ENCODE measurements around the gene GLT8D2. TPM values are rescaled to one million over a fixed set of nuclear protein-coding genes. Genes with fewer than 3 reads are reported as not detected.
A peak's percentile ranks its signal among the peaks of the same experiment; 100 is the strongest.

GLT8D2 gene
- polyA plus RNA-seq, 1 of the 3 experiments (the other 2 are of a cell fraction), result 50.0 TPM

GRCh38 chr12:104057771-104058197 lies 7.8 kb upstream of the GLT8D2 start:
- Histone ChIP-seq H3K4me1 (ENCODE audit: control insufficient read depth in 1 of 2, insufficient read depth in 2 of 2, low read depth in 1 of 2, low read length in 1 of 2) (peaks cover 0 to 24% of the 10 kb centered on the region in 2 experiments; a peak in 2 of 4 replicates), H3K9me3 (no peaks in the 10 kb centered on the region), H3K79me2 (ENCODE audit: insufficient read depth) (no peaks in the 10 kb centered on the region; the same call in 1 of the 2 replicates), H3K27ac (ENCODE audit: low read depth in 2 of 2, low read length in 1 of 2) (no peak overlapping the region), H3K4me2 (no peak overlapping the region), H4K20me1 (ENCODE audit: insufficient read depth) (no peaks in the 10 kb centered on the region), H3K9me2 (no peaks in the 10 kb centered on the region), H3K4me3 (ENCODE audit: low read depth in 2 of 2, low read length in 1 of 2) (no peak overlapping the region), H3F3A (replicated peaks; ENCODE audit: insufficient read depth) (no peaks in the 10 kb centered on the region), H2AFZ (ENCODE audit: low read depth) (no peak overlapping the region), H3K9ac (no peak overlapping the region), H3K27me3 (ENCODE audit: insufficient read depth) (no peaks in the 10 kb centered on the region), H3K36me3 (replicated peaks in 1 of 2; ENCODE audit: control insufficient read depth in 1 of 2, insufficient read depth in 2 of 2, low read length in 1 of 2) (no peaks in the 10 kb centered on the region)
- TF ChIP-seq GATA2 (CRISPR knock-in tag; IDR thresholded peaks at IDR 0.05) (no peak), SMC3 (IDR thresholded peaks at IDR 0.05; ENCODE audit: low read depth, low read length) (peak; percentile 47), MEF2A (IDR thresholded peaks at IDR 0.05; ENCODE audit: borderline replicate concordance, low read depth) (no peak), CTCF (IDR thresholded peaks at IDR 0.05) (peak; percentile 72), ZBTB33 (IDR thresholded peaks at IDR 0.05; ENCODE audit: borderline replicate concordance, low read depth) (no peak), RAD21 (IDR thresholded peaks at IDR 0.05; ENCODE audit: low read length) (peak; percentile 70), FOSL2 (IDR thresholded peaks at IDR 0.05; ENCODE audit: borderline replicate concordance, low read depth) (no peak), MXI1 (IDR thresholded peaks at IDR 0.05; ENCODE audit: low read depth, low read length) (no peak)
- TF ChIP-seq, protein P1, sequence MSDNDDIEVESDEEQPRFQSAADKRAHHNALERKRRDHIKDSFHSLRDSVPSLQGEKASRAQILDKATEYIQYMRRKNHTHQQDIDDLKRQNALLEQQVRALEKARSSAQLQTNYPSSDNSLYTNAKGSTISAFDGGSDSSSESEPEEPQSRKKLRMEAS (IDR thresholded peaks at IDR 0.05; ENCODE audit: low read depth), result no peak
- ChIA-PET POLR2A (no interaction called here), CTCF (interaction anchor here (0.6 to 2.7 kb wide), 4 partner anchors 51 to 571 kb away, joined by 3 to 11 read pairs (median 4); no protein-coding TSS in a partner anchor)
- WGBS (ENCODE audit: low lambda C conversion rate), result 5% methylated on average over 1 of the region's 1 CpG
- peak; percentile 40 for DNase-seq

DNA sequence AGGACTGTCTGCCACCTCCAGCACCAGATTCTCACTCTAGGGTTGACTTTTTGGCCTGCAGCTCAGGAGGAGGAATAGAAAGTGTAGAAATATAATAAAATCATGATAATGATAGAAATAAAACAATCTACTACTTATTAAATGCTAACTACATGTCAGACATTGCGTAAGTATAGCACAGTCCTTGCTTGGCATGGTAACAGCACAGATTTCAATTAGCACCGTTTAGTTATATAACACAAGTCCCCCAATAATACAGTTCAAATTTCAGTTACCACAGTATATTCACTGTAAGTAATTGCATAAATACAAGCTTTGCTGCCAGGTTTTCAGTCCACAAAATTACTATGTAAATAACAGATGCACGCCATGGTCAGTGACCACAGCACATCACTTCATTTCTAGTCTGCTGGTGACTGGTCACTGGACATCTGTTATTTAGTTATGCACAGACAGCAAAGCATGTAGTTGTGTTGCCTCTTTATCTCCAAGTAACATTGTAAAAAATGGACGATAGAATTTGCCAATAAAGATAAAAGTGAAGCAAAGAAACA lies 6.5 kb upstream of the GLT8D2 start:
- Histone ChIP-seq H3K27me3 (ENCODE audit: insufficient read depth) (no peaks in the 10 kb centered on the region), H3K9me3 (no peaks in the 10 kb centered on the region), H3K36me3 (replicated peaks in 1 of 2; ENCODE audit: control insufficient read depth in 1 of 2, insufficient read depth in 2 of 2, low read length in 1 of 2) (no peaks in the 10 kb centered on the region), H2AFZ (ENCODE audit: low read depth) (no peak overlapping the region), H3K9me2 (no peaks in the 10 kb centered on the region), H3K79me2 (ENCODE audit: insufficient read depth) (no peaks in the 10 kb centered on the region), H3K27ac (ENCODE audit: low read depth in 2 of 2, low read length in 1 of 2) (peak overlapping the region in 1 of 2 experiments; percentile 92; a peak in 2 of 4 replicates), H3F3A (replicated peaks; ENCODE audit: insufficient read depth) (peaks cover under 1% of the 10 kb centered on the region), H3K9ac (no peak overlapping the region), H3K4me1 (ENCODE audit: control insufficient read depth in 1 of 2, insufficient read depth in 2 of 2, low read depth in 1 of 2, low read length in 1 of 2) (peaks cover 0 to 24% of the 10 kb centered on the region in 2 experiments; a peak in 2 of 4 replicates), H3K4me3 (ENCODE audit: low read depth in 2 of 2, low read length in 1 of 2) (no peak overlapping the region), H4K20me1 (ENCODE audit: insufficient read depth) (no peaks in the 10 kb centered on the region), H3K4me2 (no peak overlapping the region)
- DNase-seq, result no peak
- TF ChIP-seq NFIC (IDR thresholded peaks at IDR 0.05; ENCODE audit: borderline replicate concordance) (no peak), JUND (IDR thresholded peaks at IDR 0.05) (no peak)
- 56% methylated on average over 4 of the region's 4 CpGs for WGBS (ENCODE audit: low lambda C conversion rate)
- CTCF ChIA-PET, result interaction anchor here (0.7 to 2.2 kb wide), 4 partner anchors 8 to 55 kb away, joined by 3 to 12 read pairs (median 5); partner anchors contain the start of gene HCFC2
- POLR2A ChIA-PET, result interaction anchor here (1.2 to 1.6 kb wide), 2 partner anchors 8 to 91 kb away, joined by 3 to 12 read pairs; partner anchors contain the start of gene TDG
